Measurements from ENCODE around the gene MAPKAPK2.

The MAPKAPK2 gene

GRCh38 chr1:206751891-206752290 is 67.2 kb downstream of the MAPKAPK2 start:
- no peak for TF ChIP-seq CTCF (conservative IDR thresholded peaks at IDR 0.05; ENCODE audit: control insufficient read depth, insufficient read depth, low read depth, low read length)
- DNase-seq (ENCODE audit: low read depth) = no peak
- H3K4me3 ChIP-seq (ENCODE audit: control insufficient read depth, low read depth, low read length) = no peak overlapping the region

- DNase-seq (ENCODE audit: low read depth) = no peak
- TF ChIP-seq CTCF (conservative IDR thresholded peaks at IDR 0.05; ENCODE audit: control insufficient read depth, insufficient read depth, low read depth, low read length) = no peak
- H3K4me3 ChIP-seq (ENCODE audit: control insufficient read depth, low read depth, low read length) = no peak overlapping the region
Observed at GRCh38 chr1:206752481-206752880, 67.8 kb downstream of the MAPKAPK2 start.

GRCh38 chr1:206753141-206753540 is 68.4 kb downstream of the MAPKAPK2 start:
- TF ChIP-seq CTCF (conservative IDR thresholded peaks at IDR 0.05; ENCODE audit: control insufficient read depth, insufficient read depth, low read depth, low read length) = no peak
- no peak overlapping the region for H3K4me3 ChIP-seq (ENCODE audit: control insufficient read depth, low read depth, low read length)
- peak; percentile 83 for DNase-seq (ENCODE audit: low read depth)

GRCh38 chr1:206754011-206754410 is 69.3 kb downstream of the MAPKAPK2 start:
- no peak overlapping the region for H3K4me3 ChIP-seq (ENCODE audit: control insufficient read depth, low read depth, low read length)
- peak; percentile 60 for DNase-seq (ENCODE audit: low read depth)
- TF ChIP-seq CTCF (conservative IDR thresholded peaks at IDR 0.05; ENCODE audit: control insufficient read depth, insufficient read depth, low read depth, low read length) = no peak

- DNase-seq (ENCODE audit: low read depth) = no peak
- no peak for TF ChIP-seq CTCF (conservative IDR thresholded peaks at IDR 0.05; ENCODE audit: control insufficient read depth, insufficient read depth, low read depth, low read length)
- no peak overlapping the region for H3K4me3 ChIP-seq (ENCODE audit: control insufficient read depth, low read depth, low read length)
Observed at GRCh38 chr1:206757524-206758266, 73.0 kb downstream of the MAPKAPK2 start.

GRCh38 chr1:206760590-206760989 is 75.9 kb downstream of the MAPKAPK2 start:
- no peak for DNase-seq (ENCODE audit: low read depth)
- TF ChIP-seq CTCF (conservative IDR thresholded peaks at IDR 0.05; ENCODE audit: control insufficient read depth, insufficient read depth, low read depth, low read length) = no peak
- no peak overlapping the region for H3K4me3 ChIP-seq (ENCODE audit: control insufficient read depth, low read depth, low read length)
